HepG2 (cell line): ENCODE results near the gene PDSS2. TPM values are rescaled to one million over a fixed set of nuclear protein-coding genes. Genes with fewer than 3 reads are reported as not detected.

ENCODE experiments used
- ARNTL ChIP-seq: sonication (generic); formaldehyde crosslinking; IDR thresholded peaks from 2 replicates; pipeline ENCODE4 v1.4.0; 2020; ENCODE audit warnings: mild to moderate bottlenecking, missing genetic modification reagents
- ATF5 ChIP-seq: sonication (generic); formaldehyde crosslinking; IDR thresholded peaks from 2 replicates; pipeline ENCODE4 v1.4.0; 2020; ENCODE audit warnings: mild to moderate bottlenecking, low read depth, missing genetic modification reagents
- FOXK1 ChIP-seq: sonication (generic); formaldehyde crosslinking; IDR thresholded peaks from 2 replicates; pipeline ENCODE4 v1.4.0; 2020; ENCODE audit warnings: low read depth, missing genetic modification reagents, borderline replicate concordance
- FOXP1 ChIP-seq, 2 experiments: fragments of 450-650 bp in 1 of 2; IDR thresholded peaks; 2 replicates each; pipeline ENCODE4 v1.6.1; 2017 to 2018; ENCODE audit warnings: antibody characterized with exemption in 1 of 2
- GLMP ChIP-seq: sonication (generic); formaldehyde crosslinking; IDR thresholded peaks from 2 replicates; pipeline ENCODE4 v1.9.0; 2021; ENCODE audit warnings: missing genetic modification reagents, mild to moderate bottlenecking, borderline replicate concordance
- GTF3A ChIP-seq: sonication (generic); formaldehyde crosslinking; conservative IDR thresholded peaks from 2 replicates; pipeline ENCODE4 v1.4.0; 2020; ENCODE audit warnings: mild to moderate bottlenecking, missing genetic modification reagents
- HDAC1 ChIP-seq: sonication (generic); formaldehyde crosslinking; IDR thresholded peaks from 2 replicates; pipeline ENCODE4 v1.5.1; 2020; ENCODE audit warnings: mild to moderate bottlenecking, missing genetic modification reagents
- HOXA7 ChIP-seq: sonication (generic); formaldehyde crosslinking; IDR thresholded peaks from 2 replicates; pipeline ENCODE4 v1.8.1; 2022; ENCODE audit warnings: mild to moderate bottlenecking, missing genetic modification reagents, moderate library complexity
- NCOA1 ChIP-seq: sonication (generic); formaldehyde crosslinking; IDR thresholded peaks from 2 replicates; pipeline ENCODE4 v1.9.0; 2021; ENCODE audit warnings: missing genetic modification reagents
- NCOR1 ChIP-seq: fragments of 200-600 bp; sonication (generic); IDR thresholded peaks from 2 replicates; pipeline ENCODE4 v1.7.0; 2017; ENCODE audit warnings: antibody characterized with exemption, low read length, borderline replicate concordance
- SIX4 ChIP-seq: sonication (generic); formaldehyde crosslinking; IDR thresholded peaks from 2 replicates; pipeline ENCODE4 v1.4.0; 2020; ENCODE audit warnings: missing genetic modification reagents
- SNRNP70 ChIP-seq: fragments of 200-400 bp; formaldehyde crosslinking; IDR thresholded peaks from 2 replicates; pipeline ENCODE4 v1.6.1; 2017; ENCODE audit warnings: mild to moderate bottlenecking, low read depth, low read length, moderate library complexity
- TEF ChIP-seq: sonication (generic); formaldehyde crosslinking; IDR thresholded peaks from 2 replicates; pipeline ENCODE4 v1.5.0; 2020; ENCODE audit warnings: missing genetic modification reagents
- YY1 ChIP-seq: IDR thresholded peaks from 2 replicates; pipeline ENCODE4 v1.6.1; 2011; ENCODE audit warnings: low read length, low read depth, moderate library complexity, mild to moderate bottlenecking; ENCODE audit not compliant: insufficient read depth, insufficient replicate concordance
- ZBTB20 ChIP-seq: sonication (generic); formaldehyde crosslinking; IDR thresholded peaks from 2 replicates; pipeline ENCODE4 v1.8.1; 2023; ENCODE audit warnings: missing genetic modification reagents, low read depth, mild to moderate bottlenecking, borderline replicate concordance
- ZFY ChIP-seq: sonication (generic); formaldehyde crosslinking; IDR thresholded peaks from 2 replicates; pipeline ENCODE4 v1.4.0; 2020; ENCODE audit warnings: missing genetic modification reagents
- ZNF180 ChIP-seq: sonication (generic); formaldehyde crosslinking; IDR thresholded peaks from 2 replicates; pipeline ENCODE4 v1.4.0; 2020; ENCODE audit warnings: low read depth, missing genetic modification reagents, borderline replicate concordance
- ZNF207 ChIP-seq: fragments of 450-650 bp; IDR thresholded peaks from 2 replicates; pipeline ENCODE4 v1.6.1; 2016; ENCODE audit warnings: antibody characterized with exemption, borderline replicate concordance
- ZNF260 ChIP-seq: sonication (generic); formaldehyde crosslinking; IDR thresholded peaks from 2 replicates; pipeline ENCODE4 v1.4.0; 2020; ENCODE audit warnings: missing genetic modification reagents, low read depth, mild to moderate bottlenecking, borderline replicate concordance
- ZNF414 ChIP-seq: sonication (generic); formaldehyde crosslinking; IDR thresholded peaks from 2 replicates; pipeline ENCODE4 v1.5.0; 2020; ENCODE audit warnings: missing genetic modification reagents
- ZNF430 ChIP-seq: sonication (generic); formaldehyde crosslinking; IDR thresholded peaks from 2 replicates; pipeline ENCODE4 v1.9.0; 2021; ENCODE audit warnings: mild to moderate bottlenecking, missing genetic modification reagents
- ZNF629 ChIP-seq: sonication (generic); formaldehyde crosslinking; conservative IDR thresholded peaks from 2 replicates; pipeline ENCODE4 v1.5.0; 2020; ENCODE audit warnings: missing genetic modification reagents
- ZNF7 ChIP-seq: IDR thresholded peaks from 2 replicates; pipeline ENCODE4 v1.6.1; 2016; ENCODE audit warnings: missing biosample characterization, missing genetic modification reagents
- polyA plus RNA-seq, 8 experiments: library from polyadenylated mRNA; depleted of rRNA in 3 of 8; stranded (reverse) in 7 of 8; unstranded in 1 of 8; fragments of >200 nt; fragmentation: Illumina TruSeq in 4 of 8; extraction: Trizol in 4 of 8; gene quantifications; 2 replicates each; pipeline versions ENCODE4 v1.2.1 to v1.2.3, GENCODE V29; 2011 to 2016; ENCODE audit warnings: low read depth in 4 of 8, missing spikeins in 1 of 8, mixed read lengths in 1 of 8; ENCODE audit not compliant: insufficient read depth in 1 of 8
- total RNA-seq, 5 experiments: library from RNA; depleted of rRNA; stranded (reverse); fragments of >200 nt; fragmentation: Illumina TruSeq; extraction: Trizol; gene quantifications; 2 replicates each; pipeline ENCODE4 v1.2.3, GENCODE V29; 2016; ENCODE audit warnings: low read depth in 1 of 5
- TF ChIP-seq, protein P1 (sequence below): IDR thresholded peaks from 2 replicates; pipeline ENCODE4 v1.6.1; 2018; ENCODE audit warnings: missing genetic modification reagents, mild to moderate bottlenecking, missing compliant biosample characterization
- TF ChIP-seq, protein P2 (sequence below): IDR thresholded peaks from 2 replicates; pipeline ENCODE4 v1.6.1; 2012; ENCODE audit warnings: inconsistent platforms

The PDSS2 gene
- total and polyA plus RNA-seq, 2 of the 13 experiments (the other 11 are each of a cell fraction or from before 2014, with no cell fraction given), result 16.2 to 17.0 TPM

GRCh38 chr6:107493158-107494057 lies 34.0 kb upstream of the PDSS2 start (continued):
- TF ChIP-seq, protein P1, sequence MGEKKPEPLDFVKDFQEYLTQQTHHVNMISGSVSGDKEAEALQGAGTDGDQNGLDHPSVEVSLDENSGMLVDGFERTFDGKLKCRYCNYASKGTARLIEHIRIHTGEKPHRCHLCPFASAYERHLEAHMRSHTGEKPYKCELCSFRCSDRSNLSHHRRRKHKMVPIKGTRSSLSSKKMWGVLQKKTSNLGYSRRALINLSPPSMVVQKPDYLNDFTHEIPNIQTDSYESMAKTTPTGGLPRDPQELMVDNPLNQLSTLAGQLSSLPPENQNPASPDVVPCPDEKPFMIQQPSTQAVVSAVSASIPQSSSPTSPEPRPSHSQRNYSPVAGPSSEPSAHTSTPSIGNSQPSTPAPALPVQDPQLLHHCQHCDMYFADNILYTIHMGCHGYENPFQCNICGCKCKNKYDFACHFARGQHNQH (CRISPR knock-in tag), result peak; percentile 89
- TF ChIP-seq ZNF207 (no peak), ATF5 (CRISPR knock-in tag) (no peak), ZBTB20 (CRISPR knock-in tag) (peak; percentile 91; the same call in 1 of the 2 replicates), HDAC1 (CRISPR knock-in tag) (peak; percentile 92), ZFY (CRISPR knock-in tag) (peak; percentile 49; the same call in 1 of the 2 replicates), FOXK1 (peak; percentile 78; the same call in 1 of the 2 replicates), NCOA1 (0 out of 2 replicates have a peak, but pooled peaks have one; percentile 16), ARNTL (CRISPR knock-in tag) (peak; percentile 47; the same call in 1 of the 2 replicates), GTF3A (CRISPR knock-in tag) (no peak), NCOR1 (peak; percentile 29; the same call in 1 of the 2 replicates), ZNF260 (CRISPR knock-in tag) (no peak), HOXA7 (CRISPR knock-in tag) (no peak), YY1 (peak; percentile 13), ZNF7 (CRISPR knock-in tag) (no peak), ZNF430 (CRISPR knock-in tag) (peak; percentile 50; the same call in 1 of the 2 replicates), SNRNP70 (no peak), ZNF180 (CRISPR knock-in tag) (no peak), TEF (CRISPR knock-in tag) (no peak), SIX4 (CRISPR knock-in tag) (peak; percentile 97), FOXP1 (IDR thresholded peaks at IDR 0.05) (peak; percentile 65), FOXP1 (CRISPR knock-in tag; IDR thresholded peaks at IDR 0.05) (peak; percentile 85), ZNF414 (0 out of 2 replicates have a peak, but pooled peaks have one; percentile 37), GLMP (CRISPR knock-in tag) (no peak), ZNF629 (CRISPR knock-in tag) (peak; percentile 52)
- TF ChIP-seq, protein P2, sequence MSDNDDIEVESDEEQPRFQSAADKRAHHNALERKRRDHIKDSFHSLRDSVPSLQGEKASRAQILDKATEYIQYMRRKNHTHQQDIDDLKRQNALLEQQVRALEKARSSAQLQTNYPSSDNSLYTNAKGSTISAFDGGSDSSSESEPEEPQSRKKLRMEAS, result peak; percentile 65
